Endometrium (tissue), 2 donors: ENCODE results near the gene ANKRD66.

Source experiments
- FAIRE-seq: peaks from 2 replicates; lab custom pipeline; 2012; peaks lifted over from hg19 to GRCh38; lab: Jason Lieb, UNC
- donor health status: control.
- donor health status: control.

Gene ANKRD66

DNA sequence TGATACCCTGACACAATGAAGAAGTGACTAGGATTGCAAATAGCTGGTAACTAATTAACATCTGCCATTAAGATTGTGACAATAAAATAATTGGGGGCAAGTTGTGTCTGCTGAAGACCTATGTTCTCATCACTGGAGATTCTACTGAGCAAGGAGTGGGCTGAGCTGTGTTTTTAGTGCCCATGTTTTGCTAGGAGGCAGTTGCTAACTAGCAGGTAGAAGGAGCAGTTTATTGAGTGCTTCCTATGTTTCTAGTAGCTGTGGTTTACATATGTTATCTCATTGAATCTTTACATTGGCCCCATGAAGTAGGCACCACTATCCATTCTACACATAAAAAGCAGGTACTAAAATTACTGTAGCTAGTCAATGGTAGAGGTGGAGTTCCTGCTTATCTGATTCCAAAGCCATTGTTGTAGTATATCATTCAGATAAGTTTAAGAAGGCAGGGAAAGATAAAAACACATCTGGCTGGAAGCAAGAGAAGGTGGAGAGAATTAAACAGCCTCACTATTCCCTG is 43.7 kb downstream of the ANKRD66 start:
- FAIRE-seq: no peak

DNA sequence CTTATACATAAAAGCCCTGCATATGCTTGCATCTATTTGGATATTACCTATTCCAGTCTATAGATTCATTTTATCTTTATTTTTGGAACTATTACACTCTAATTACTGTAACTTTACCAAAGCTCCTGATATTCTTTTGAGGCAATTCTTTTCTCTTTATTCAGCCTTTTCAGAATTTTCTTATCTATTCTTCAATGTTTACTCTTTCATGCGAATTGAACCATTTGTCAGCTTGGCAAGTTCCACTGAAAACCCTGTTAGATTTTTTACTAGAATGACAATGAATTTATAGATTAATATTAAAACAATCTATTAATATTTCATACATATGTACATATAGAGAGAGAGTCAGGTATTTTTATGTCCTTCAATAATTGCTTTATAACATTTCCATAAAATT is 45.9 kb downstream of the ANKRD66 start:
- FAIRE-seq: no peak

DNA sequence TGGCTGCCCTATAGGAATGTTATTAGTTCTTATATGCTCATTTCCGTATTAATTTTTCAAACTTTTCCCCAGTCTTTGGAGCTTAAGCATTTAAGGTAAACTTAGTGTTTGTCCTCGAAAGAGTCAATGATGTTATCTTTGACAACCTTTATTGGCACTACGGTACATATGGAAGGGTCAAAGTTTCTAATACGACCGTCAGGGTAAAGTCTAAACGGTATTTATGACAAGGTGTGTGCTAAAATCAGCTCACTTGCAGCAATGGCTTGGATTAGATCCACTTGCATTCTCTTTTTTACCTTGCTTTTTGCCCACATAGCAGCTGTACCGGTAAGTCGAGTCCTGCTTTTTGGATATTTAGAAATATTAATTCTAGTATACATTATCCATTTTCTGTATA is 46.4 kb downstream of the ANKRD66 start, which contains the start of gene MEP1A:
Gene MEP1A, plus strand, starts transcription at position 252 of the 400 bp plus-strand sequence. Its CDS starts 10 bp downstream, at position 262.
- no peak for FAIRE-seq

GRCh38 chr6:46794068-46794467 is 47.3 kb downstream of the ANKRD66 start:
- no peak for FAIRE-seq

DNA sequence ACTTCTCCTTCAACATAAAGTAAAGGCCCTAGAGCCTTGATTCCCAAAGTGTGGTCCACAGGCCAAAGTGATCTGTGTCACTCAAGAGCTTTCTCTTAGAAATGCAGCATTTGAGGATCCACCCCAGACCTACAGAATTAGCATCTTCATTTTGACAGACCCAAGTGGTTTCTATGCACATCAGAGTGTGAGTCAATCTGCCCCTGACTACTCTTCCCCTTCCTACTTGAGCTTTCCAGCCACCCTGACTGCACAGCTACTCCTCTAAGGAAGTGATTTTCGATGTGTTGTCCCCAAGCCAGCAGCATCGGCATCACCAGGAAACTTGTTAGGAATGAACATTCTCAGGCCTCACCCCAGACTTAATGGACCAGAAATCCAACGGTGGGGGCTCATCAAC is 49.1 kb downstream of the ANKRD66 start:
- FAIRE-seq: no peak

DNA sequence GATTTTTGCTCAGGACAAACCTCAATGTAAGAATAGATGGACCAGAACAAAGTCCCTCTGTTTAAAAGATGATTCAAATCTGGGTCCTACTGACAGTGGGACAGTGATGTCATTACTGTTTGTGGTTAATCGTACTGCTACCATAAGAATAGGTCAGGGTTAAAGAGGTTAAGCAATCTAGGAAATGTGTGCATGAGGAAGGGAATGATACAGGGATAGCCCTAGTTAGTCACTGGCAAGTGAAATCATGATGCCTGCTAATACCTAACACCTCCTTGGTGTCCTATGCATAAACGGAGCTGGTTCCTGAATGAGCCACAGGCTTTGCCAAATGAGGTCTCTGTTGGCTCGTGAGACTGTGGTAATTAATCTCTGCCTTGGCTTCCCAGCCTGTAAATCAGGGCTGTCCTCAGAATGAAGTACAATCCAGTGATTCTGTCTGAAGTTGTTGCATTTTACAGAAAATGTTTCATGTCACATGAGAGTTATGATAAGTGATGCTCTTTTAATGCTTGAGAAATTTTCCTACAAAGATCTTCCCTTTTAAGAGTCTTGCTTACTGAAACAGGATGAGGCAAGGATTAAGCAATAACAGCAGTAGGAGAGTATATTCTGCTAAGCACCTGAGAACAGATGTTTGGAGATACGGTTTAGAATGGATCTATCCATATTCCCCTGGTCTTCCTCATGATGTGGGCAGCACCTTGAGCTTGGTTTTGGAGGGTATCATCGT is 50.3 kb downstream of the ANKRD66 start:
- FAIRE-seq: no peak

DNA sequence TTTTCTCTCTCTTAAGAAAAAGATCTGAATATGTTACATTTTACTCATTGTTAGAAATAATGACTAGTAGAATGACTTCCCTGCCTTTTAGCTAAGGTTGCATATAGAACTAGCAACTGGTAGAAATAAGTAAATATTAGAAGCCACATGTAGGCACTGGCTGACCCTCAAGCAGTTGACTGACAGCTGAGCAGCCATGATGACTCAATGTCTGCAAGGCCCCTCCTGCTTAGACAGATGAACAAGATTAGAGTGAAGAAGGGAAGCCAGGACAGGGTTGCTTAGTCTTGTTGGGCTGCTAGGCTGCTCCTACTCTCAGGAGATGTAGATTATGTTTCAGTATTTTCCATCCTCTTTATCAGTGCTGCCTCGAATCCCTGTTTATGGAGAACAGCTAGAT is 52.9 kb downstream of the ANKRD66 start:
- FAIRE-seq: no peak

- no peak for FAIRE-seq
These were observed 62.1 kb downstream of the ANKRD66 start for GRCh38 chr6:46808806-46809205.
